Measurements from ENCODE around the gene FADS2.

Gene FADS2

DNA sequence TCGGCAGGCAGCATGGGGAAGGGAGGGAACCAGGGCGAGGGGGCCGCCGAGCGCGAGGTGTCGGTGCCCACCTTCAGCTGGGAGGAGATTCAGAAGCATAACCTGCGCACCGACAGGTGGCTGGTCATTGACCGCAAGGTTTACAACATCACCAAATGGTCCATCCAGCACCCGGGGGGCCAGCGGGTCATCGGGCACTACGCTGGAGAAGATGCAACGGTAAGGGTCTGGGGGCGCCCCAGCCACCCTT is 204 bp downstream of the FADS2 start:
- no peak for DNase-seq

DNA sequence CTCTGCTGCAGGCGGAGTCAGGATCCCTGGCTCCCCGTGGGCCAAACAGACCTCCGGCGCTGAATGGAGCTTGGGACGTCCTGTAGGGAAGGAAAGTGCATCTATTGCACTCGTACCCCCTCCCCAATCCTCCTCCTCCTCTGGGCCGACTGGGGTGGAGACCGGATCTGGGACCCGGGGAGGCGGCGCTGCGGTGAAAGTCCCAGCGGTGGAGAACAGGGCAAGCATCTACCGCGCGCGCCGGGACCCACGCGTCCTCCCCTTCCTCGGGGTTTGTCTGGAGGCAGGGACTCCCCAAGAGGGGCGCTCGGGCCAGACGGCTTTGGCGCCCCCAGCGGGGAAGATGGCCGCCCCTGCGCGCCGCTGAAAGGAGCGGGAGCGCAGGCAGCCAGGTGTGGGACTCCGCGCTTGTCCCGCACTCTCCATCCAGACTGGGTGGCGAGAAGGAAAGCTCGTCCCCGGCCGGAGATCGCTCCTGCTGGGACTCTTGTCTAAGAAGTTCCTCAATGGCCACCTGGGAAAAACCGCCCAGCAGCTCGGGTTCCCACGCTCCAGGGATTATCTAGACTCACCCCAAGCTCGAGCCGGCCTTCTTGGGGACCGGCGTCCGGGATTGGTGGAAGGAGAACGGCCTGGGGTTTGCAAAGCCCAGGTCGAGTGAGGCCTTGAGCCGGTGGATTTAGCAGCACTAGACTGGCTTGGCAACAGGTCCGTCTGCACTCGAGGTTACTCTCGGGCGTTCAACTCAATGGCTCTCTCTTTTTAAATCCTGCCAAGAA is 718 bp downstream of the FADS2 start:
- DNase-seq: peak; percentile 4

DNA sequence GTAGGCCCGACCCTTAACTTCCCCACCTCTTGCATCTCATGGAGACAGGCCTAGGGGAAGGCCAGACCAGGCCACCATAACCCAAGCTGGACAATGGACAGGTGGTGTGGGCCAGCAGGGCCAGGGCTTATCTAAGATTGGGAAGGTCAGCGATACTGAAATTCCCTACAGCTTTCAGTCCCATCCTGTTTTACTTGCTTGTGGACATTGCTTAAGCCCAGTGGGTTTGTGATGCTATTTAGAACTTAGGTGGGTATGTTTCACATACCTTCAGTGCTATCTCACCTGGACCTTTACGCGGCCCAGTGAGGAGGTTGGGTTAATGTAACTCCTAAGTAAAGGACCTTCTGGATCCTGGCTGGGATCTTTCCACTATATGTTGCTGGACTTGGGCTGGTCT is 1.7 kb downstream of the FADS2 start:
- no peak for DNase-seq

DNA sequence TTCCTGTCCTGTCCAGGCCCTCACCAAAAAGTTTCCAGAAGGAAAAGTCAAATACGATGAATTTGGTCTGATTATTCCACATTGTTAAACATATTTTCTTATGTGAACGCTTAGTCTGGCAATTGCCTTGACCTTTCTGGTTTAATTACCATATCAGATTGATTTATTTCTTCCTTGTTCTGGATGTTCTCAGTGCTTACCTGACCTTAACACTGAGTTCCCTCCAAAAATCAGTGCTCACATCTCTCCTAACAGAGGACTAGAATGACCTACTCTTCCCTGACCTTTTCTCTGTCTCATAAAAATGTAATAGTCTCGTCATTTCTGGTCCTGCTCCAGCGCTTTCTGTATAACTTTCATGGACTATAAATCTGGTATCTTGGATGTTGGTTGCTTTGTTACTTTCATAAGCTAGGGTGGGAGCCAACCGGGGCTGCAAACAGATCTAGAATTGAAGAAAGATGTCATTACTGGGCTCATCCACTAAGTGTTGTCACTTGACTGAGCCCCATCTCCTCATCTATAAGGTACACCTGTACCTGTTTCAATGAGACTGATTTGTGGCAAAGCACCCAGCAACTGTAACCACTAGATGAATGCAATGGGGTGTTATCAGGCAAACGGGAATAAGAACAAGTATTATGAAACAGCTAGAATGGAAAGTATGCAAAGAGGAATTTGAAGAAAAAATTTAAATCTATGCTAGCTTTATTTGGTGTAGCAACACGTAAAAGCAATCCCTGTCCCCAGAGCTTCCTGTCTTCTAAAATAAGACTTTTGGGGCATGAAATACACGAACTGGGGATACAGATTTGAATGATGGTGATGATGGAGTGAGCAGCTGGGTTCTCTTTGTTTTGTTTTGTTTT is 2.4 kb downstream of the FADS2 start:
- DNase-seq: no peak

DNA sequence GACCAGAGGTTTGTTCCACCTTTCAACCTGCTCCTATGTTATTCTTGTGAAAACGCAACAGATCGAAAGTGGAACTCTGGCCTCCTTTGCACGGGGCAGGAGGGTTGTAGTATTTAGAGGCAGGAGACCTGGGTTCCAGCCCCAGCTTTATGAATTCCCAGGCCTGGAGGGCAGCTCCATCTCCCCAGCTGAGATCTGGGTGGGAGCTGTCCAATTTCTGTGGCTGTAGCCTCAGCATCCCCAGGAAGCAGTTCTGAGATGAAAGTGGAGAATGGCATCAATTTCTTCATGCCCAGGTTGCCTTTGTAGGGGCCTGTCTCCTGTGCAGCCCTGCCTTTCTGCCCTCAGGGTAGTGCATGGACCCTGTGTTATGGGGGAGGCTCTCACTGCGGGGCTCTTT is 4.1 kb downstream of the FADS2 start:
- DNase-seq: no peak

DNA sequence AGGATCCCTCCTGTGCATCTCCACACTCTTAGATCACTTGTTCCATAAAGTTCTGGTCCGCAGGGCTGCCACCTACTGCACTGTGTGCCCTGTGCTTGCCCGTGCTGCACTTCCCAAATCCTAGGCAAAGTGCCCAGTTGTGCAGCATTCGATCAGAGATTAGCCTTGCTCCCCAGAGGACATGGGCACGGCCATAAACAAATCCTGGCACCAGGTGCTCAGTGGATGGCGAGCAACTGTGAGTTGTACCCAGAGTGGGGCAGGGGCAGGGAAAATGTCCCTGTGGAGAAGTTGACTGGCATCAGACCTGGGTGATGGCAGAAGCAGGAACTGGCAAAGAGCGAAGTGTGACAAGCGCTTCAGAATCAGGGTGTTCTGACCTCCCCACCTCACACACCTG is 4.7 kb downstream of the FADS2 start:
- no peak for DNase-seq

DNA sequence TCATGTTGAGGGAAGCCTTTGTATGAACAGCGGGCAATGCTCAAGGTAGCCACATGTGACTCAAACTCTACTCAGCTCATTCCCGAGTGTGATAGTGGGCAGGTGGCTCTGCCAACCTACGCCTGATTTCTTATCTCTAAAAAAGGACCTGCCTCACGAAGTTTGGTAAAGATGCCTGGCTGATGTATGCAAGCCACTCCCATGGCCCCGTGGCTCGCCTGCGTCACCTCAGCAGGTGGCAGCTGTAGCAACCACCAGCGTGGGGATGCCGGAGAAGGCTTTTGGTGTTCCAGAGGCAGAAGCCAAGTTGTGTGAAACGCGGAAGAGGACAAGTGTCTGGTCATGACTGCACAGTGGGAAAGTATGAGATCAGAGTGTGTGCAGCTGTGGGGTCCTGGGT is 5.4 kb downstream of the FADS2 start:
- no peak for DNase-seq

DNA sequence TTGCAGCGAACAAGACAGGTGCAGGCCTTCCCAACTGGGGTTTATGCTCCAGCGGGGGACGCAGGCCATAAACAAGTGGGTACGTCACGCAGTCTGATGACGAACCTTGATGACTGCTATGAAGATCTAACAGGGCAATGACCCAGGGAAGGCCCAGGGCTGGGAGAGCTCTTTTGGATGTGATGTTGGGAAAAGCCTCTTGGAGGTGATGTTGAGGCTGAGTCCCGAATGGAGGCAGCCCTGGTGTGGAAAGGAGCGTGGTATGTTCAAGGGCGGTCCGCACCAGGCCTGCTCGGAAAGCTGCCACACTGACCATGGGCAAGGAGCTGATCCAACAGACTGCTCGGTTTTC is 5.8 kb downstream of the FADS2 start:
- no peak for DNase-seq

DNA sequence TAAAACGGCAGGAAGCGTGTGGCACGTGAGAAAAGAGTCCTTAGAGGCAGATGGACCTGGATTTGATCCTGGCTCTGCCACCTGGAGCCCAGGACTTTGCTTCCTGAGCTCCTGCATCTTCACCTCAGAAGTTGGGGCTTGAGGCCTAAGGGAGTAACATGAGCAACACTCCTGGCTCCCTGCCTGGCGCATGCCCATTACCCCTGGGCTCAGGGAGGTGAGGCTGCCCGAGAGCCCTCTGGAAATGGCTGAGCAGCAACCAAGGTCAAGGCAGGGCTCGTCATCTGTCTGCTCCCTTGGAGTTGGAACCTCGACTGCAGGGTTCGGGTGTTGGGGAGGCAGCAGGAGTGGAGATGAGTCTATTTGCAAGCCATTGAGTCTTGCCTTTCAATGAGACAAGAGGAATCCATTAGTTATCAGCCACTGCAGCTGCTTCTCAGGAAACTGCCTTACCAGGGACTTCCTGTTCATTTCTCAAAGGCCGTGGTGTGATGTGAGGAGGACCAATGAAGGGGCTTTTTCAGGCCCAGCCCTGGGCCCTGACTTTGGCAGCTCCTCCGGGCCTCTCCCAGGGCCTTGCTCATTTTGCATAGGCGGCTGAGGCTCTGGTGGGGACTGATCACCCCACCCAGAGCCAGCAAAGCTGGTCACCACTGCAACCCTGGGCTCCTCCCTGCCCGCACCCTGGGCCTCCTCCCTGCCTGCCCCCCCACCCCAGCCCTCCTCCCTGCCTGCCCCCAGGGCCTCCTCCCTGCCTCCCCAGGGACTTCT is 6.4 kb downstream of the FADS2 start:
- no peak for DNase-seq

DNA sequence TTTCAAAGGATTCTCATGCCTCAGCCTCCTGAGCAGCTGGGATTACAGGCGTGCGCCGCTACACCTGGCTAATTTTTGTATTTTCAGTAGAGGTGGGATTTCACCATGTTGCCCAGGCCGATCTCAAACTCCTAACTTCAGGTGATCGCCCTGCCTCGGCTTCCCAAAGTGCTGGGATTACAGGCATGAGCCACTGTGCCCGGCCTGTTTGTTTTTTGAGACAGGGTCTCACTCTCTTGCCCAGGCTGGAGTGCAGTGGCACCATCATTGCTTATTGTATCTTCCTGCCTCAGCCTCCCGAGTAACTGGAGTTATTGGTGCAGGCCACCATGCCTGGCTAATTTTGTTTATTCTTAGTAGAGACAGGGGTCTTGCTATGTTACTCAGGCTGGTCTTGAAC is 8.1 kb downstream of the FADS2 start:
- DNase-seq: no peak

DNA sequence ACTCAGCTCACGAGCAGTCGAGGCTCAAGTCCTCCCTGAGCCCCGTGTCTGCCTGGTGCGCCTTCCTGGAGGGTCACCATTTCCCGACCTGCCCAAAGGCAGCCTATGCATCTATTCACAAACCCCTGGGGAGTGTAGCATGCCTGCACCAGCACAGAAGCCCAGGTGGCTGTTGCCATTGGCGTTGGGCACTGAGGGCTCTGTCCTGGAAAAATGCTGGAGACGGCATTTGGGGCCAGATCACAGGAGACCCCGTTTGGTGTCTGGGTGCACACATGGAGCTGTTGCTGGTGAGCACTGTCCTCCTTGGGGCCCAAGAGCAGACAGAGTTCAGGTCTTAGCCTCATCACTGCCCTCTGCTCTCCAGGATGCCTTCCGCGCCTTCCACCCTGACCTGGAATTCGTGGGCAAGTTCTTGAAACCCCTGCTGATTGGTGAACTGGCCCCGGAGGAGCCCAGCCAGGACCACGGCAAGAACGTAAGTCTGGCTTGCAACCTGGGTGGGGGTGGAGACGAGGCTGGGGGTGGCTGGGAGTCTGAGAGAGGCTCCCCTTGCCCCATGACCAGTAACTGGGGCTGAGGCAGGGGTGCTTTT is 9.4 kb downstream of the FADS2 start:
- DNase-seq: no peak

DNA sequence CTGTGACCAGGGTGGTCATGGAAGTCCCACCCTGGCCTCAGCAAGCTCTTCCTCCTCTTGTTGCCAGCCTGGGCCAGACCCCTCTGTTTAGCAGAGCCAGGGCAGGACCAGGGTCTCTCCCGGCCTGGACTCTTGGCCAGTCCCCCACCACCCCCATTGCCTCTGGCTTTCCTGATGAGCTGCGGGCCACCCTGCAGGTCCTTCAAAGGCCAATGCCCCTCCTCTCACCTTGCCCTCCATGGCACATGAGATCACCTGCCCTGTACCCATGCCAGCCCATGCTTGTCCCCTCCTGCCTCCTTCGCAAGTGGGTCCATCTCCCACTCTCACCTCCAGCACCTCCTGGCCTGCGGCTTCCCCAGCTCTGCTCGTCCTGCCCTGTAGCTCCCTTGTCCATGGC is 10.4 kb downstream of the FADS2 start:
- DNase-seq: no peak

DNA sequence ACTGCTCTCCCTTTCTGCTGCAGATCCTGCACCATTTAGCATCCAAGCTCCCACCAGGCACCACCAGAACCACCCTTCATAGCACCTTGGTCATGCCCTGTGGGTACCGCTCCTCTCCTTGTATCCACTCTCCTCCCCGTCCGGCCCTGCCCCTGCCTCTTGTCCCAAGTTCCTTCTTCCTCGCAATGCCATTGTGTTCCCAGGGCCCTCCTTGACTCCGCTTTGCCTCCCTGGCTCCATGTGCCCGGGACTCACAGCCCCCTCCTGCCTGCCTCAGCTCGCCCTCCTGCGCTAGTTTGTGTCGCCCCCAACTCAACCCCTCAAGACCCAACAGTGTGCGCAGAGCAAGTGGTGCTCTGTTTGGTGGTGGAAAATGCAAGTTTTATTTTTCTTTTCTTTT is 10.8 kb downstream of the FADS2 start:
- DNase-seq: no peak

DNA sequence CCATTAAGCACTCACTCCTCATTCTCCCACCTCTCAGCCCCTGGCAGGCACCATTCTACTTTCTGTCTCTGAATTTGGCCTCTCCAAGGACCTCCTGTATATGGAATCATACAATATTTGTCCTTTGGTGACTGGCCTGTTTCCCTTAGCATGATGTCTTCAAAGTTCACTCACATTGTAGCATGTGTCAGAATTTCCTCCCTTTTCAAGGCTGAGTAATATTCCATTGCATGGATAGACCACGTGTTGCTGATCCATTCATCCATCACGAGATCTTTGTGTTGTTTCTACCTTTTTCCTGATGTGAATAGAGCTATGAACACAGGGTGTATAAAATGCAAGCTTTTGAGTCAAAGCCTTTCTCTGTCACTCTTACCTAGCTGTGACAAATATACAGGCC is 11.6 kb downstream of the FADS2 start:
- no peak for DNase-seq

DNA sequence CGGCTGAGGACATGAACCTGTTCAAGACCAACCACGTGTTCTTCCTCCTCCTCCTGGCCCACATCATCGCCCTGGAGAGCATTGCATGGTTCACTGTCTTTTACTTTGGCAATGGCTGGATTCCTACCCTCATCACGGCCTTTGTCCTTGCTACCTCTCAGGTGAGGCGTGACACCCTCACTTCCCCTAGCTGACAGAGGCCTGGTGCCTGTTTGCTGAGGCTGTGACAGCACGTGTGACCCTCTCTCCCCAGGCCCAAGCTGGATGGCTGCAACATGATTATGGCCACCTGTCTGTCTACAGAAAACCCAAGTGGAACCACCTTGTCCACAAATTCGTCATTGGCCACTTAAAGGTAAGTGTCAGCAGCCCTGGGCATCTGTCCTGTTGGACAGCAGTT is 12.3 kb downstream of the FADS2 start:
- DNase-seq: no peak

DNA sequence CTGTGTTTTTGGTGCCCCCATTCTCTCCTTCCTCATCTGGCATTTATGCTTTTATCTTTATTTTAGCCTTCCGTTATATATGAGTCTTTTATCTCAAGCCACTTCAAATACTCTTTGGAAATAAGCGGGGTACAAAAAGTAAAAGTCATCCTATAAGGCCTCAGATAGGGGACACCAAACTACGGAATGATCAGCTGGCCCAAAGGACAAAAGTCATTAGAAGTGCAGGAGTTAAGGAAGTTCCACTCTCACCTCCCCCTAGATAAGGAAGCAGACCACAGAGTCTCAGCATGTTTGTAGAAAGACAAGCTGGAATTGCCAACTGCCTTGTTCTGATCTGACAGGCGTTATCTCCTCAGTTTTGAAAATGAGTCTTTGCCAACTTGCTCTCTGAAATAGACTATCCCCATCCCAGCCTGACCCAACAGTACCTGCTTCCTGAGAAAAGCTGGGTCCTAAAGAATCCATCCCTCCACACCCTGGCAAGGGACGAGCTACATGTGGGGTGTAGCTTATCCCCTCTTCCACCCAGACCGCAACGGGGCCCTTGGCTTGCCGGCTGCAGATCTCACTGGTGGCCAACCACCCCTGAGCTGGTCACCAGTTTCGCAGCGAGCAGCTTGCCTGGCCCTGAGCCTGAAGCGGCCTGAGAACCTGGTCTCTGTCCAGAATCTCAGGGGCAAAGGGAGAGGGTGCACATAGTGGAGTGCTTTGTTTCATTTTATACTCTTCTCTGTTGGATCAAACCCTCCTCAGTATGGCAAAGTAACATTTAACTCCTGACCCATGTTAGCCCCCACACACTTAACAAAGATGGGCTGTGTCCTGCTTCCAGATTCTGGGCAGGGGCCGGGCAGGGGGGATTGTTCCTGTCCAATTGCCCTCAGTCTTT is 13.8 kb downstream of the FADS2 start:
- no peak for DNase-seq

DNA sequence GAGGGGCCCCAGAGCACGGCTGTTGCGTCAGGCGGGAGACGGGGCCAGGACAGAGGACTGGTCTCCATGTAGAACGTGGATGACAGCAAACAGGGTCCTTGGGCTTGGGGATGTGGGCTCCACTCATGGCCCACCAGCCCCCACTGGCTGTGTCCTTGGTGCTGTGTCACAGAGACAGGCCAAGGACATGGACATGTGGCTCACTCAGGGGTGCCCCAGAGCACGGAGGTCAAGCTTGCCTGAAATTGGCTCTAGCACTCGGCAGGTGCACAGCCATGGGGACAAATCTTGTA is 14.4 kb downstream of the FADS2 start:
- no peak for DNase-seq

DNA sequence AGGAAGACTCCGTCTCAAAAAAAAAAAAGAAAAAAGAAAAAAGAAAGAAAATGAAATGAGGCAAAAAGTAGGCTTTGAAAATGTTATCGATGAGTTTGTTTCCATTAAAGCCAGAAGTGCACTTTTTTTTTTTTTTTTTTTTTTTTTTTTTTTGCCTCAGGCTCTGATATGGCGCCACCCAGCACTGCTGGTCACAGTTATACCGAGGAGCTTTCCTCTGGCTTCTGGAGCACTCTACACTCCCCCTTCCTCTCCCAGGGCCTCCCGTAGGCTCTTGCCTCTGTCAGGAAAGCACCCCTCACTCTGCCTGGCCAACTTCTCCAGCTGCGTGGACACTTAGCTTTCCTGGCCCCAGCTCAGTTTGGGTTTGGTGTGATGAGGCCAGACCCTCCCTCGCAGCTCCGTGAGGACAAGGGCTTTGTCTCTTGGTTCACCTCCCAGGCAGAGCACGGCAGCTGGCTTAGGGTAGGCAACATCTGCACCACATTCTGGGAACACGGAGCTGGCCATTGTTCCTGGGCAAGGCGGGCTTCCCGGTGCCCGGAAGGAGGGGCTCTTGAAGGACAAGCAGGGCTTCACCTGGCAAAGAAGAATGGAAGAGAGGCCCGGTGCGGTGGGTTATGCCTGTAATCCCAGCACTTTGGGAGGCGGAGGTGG is 16.9 kb downstream of the FADS2 start:
- DNase-seq: no peak

DNA sequence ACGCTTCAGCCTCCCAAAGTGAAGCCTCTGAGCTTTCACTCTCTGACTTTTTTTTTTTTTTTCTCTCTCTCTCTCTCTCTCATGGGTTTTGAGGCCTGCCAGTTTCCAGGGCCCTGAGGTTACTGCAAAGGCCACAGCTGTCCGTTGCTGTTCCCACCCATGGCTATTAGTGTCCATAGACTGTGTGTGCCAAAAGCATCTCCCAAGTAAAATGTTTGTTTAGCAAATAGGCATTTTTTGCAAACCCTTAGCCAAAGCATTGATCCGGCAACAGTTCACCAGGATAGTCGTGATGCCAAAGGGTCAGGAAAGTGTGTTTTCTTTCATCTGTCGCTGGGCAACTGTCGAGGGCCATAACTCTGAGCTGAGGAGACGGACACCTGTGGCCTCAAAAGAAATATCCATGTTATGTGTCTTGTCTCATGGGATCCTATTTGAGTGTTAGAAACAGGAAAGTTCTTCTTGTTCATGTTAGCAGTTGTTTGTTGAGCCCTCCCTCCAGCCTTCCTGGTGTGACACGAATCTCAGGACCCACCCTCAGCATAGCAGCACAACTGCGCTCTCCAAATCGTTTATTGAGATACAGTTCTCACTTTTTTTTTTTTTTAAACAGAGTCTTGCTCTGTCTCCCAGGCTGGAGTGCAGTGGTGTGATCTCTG is 18.4 kb downstream of the FADS2 start:
- no peak for DNase-seq

DNA sequence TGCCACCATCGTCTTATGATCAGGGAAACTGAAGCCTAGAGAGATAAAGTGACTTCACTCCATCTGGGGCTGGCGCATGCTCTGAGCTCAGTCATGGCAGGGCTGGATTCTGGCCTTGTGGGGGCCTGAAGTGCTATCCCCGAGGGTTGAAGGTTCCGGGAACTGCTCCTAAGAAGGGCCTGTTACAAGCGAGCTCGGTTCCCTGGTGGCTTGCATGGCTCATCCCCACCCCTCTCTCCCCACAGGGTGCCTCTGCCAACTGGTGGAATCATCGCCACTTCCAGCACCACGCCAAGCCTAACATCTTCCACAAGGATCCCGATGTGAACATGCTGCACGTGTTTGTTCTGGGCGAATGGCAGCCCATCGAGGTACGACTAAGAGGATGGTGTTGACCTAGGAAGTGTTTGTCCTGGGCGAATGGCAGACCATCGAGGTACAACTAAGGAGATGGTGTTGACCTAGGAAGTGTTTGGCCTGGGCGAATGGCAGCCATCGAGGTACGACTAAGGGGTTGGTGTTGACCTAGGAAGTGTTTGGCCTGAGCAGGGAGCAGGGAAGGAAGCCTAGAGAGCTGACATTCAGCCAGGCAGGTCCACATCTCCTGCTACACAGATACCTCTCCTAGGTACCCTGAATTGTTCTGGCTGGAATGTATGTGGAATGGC is 19.9 kb downstream of the FADS2 start:
- DNase-seq: no peak

DNA sequence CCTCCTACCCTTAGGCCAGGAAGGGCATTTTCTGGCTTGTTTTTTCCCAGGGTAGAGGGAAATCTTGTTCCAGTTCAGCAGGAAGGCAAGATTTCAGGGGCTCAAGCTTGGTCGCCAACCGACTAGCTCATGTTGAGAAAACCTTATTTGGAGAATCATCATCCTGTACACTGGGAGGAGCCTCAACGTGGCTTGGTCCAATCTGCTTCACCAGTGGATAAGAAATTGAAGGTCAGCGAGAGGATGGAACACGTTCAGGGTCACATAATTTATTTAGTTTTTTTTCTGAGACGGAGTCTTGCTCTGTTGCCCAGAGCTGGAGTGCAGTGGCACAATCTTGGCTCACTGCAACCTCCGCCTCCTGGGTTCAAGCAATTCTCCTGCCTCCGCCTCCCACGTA is 20.5 kb downstream of the FADS2 start:
- no peak for DNase-seq

Measured in NCI-H1417 treated with DMSO at 0.1 percent for 48 hours (cell line).